Activated naive CD8-positive, alpha-beta T cell treated with anti-CD3 and anti-CD28 coated beads for 36 hours (primary cell): ENCODE data around the gene PSMC3. TPM values are rescaled to one million over a fixed set of nuclear protein-coding genes. Genes with fewer than 3 reads are reported as not detected.

Experiments
- total RNA-seq, 2 experiments: library from RNA; stranded (reverse); gene quantifications; one replicate each; pipeline ENCODE4 v1.2.3, GENCODE V29; 2021

PSMC3 gene
- total RNA-seq, 2 experiments from 2014 or later: 168 to 176 TPM

Other genes with a start within 250 kb of the PSMC3 start
- 10 to 100 TPM; 87.6 to 92.6 TPM for gene ARFGAP2, start 249.6 kb downstream of the PSMC3 start, total RNA-seq
- gene PACSIN3, start 240.0 kb downstream of the PSMC3 start, total RNA-seq: 1 to 10 TPM; 6.8 to 7.0 TPM
- gene DDB2, start 211.5 kb downstream of the PSMC3 start, total RNA-seq: 100 to 1,000 TPM; 111 to 112 TPM
- gene ACP2, start 177.6 kb downstream of the PSMC3 start, total RNA-seq: 10 to 100 TPM; 13.4 to 13.9 TPM
- 1 to 10 TPM; 8.1 to 8.2 TPM for gene NR1H3, start 168.4 kb downstream of the PSMC3 start, total RNA-seq
- 10 to 100 TPM; 50.9 to 51.2 TPM for gene MADD, start 156.3 kb downstream of the PSMC3 start, total RNA-seq
- gene MYBPC3, start 73.7 kb downstream of the PSMC3 start, total RNA-seq: not detected
- under 1 TPM; 0.25 to 0.36 TPM for gene SPI1, start 47.9 kb downstream of the PSMC3 start, total RNA-seq
- gene SLC39A13, start 17.8 kb downstream of the PSMC3 start, total RNA-seq: 10 to 100 TPM; 10.9 to 11.4 TPM
- under 1 TPM in 1 of 2 experiments, not detected in 1; 0.19 TPM for gene RAPSN, start 22.7 kb upstream of the PSMC3 start, total RNA-seq
- 100 to 1,000 TPM; 155 to 157 TPM for gene CELF1, start 126.7 kb upstream of the PSMC3 start, total RNA-seq
- 10 to 100 TPM; 55.6 to 56.6 TPM for gene PTPMT1, start 139.2 kb upstream of the PSMC3 start, total RNA-seq
- gene KBTBD4, start 152.5 kb upstream of the PSMC3 start, total RNA-seq: 10 to 100 TPM; 19.5 to 20.0 TPM
- 100 to 1,000 TPM; 165 to 166 TPM for gene NDUFS3, start 152.6 kb upstream of the PSMC3 start, total RNA-seq
- gene FAM180B, start 160.2 kb upstream of the PSMC3 start, total RNA-seq: not detected
- gene C1QTNF4, start 168.0 kb upstream of the PSMC3 start, total RNA-seq: not detected
- 100 to 1,000 TPM; 146 to 154 TPM for gene MTCH2, start 216.1 kb upstream of the PSMC3 start, total RNA-seq